Neural cell (in vitro differentiated cells): ENCODE data around the gene GABRG3.

ENCODE experiments used
- EP300 ChIP-seq: fragments of 450-650 bp; conservative IDR thresholded peaks from 2 replicates; pipeline ENCODE4 v1.6.1; 2014; ENCODE audit warnings: antibody characterized with exemption, mild to moderate bottlenecking, moderate library complexity; ENCODE audit not compliant: poor library complexity, severe bottlenecking
- EZH2 ChIP-seq: fragments of 200-600, 300-800 bp; shearing (Covaris generic), sonication (generic); IDR thresholded peaks from 2 replicates; pipeline ENCODE4 v1.6.1; 2014; ENCODE audit warnings: antibody characterized with exemption, low read length, borderline replicate concordance, mild to moderate bottlenecking; ENCODE audit not compliant: insufficient read depth, poor library complexity, severe bottlenecking
- POLR2AphosphoS5 ChIP-seq: IDR thresholded peaks from 2 replicates; pipeline ENCODE4 v1.6.1; 2012
- RAD21 ChIP-seq: fragments of 450-650 bp; conservative IDR thresholded peaks from 2 replicates; pipeline ENCODE4 v1.6.1; 2014; ENCODE audit warnings: antibody characterized with exemption, mild to moderate bottlenecking, moderate library complexity
- REST ChIP-seq: IDR thresholded peaks from 2 replicates; pipeline ENCODE4 v1.6.1; 2012; ENCODE audit warnings: borderline replicate concordance
- SMC3 ChIP-seq: fragments of 450-650 bp; conservative IDR thresholded peaks from 2 replicates; pipeline ENCODE4 v1.6.1; 2014; ENCODE audit warnings: antibody characterized with exemption, mild to moderate bottlenecking, moderate library complexity; ENCODE audit not compliant: poor library complexity
- TF ChIP-seq, protein P1 (sequence below): fragments of 450-650 bp; IDR thresholded peaks from 2 replicates; pipeline ENCODE4 v1.5.1; 2014; ENCODE audit warnings: antibody characterized with exemption, mild to moderate bottlenecking, moderate library complexity; ENCODE audit not compliant: poor library complexity, severe bottlenecking

DNA sequence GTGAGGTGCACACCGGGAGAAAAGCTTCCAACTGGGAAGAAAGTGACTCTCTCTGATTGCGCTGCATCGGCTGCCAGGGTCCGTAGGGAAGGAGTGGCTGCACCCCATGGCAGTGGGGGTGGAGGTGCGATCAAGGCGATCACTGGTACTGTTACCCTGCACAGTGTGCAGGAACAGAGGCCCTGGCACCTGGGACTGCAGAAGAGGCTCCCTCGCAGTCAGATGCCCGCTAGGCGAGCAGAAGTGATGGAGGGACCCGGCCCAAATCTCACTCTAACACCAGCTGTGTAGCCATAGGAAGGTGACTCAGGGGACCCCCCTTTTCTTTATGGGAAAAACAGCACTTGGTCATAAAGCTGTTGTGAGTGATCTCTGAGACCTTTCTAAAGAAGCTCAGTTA, 196.8 kb downstream of the GABRG3 start:
- TF ChIP-seq, protein P1, sequence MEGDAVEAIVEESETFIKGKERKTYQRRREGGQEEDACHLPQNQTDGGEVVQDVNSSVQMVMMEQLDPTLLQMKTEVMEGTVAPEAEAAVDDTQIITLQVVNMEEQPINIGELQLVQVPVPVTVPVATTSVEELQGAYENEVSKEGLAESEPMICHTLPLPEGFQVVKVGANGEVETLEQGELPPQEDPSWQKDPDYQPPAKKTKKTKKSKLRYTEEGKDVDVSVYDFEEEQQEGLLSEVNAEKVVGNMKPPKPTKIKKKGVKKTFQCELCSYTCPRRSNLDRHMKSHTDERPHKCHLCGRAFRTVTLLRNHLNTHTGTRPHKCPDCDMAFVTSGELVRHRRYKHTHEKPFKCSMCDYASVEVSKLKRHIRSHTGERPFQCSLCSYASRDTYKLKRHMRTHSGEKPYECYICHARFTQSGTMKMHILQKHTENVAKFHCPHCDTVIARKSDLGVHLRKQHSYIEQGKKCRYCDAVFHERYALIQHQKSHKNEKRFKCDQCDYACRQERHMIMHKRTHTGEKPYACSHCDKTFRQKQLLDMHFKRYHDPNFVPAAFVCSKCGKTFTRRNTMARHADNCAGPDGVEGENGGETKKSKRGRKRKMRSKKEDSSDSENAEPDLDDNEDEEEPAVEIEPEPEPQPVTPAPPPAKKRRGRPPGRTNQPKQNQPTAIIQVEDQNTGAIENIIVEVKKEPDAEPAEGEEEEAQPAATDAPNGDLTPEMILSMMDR = no peak
- TF ChIP-seq EZH2 (no peak), POLR2AphosphoS5 (no peak), EP300 (no peak), RAD21 (no peak), REST (no peak), SMC3 (no peak)
